SU-DHL-6 (cell line): ENCODE results near the gene CDC20.

Source experiments
- CTCF ChIP-seq: fragments of 200-600 bp; sonication (generic); IDR thresholded peaks from one replicate; pipeline ENCODE4 v1.5.1; 2017; ENCODE audit warnings: antibody characterized with exemption, mild to moderate bottlenecking, low read length, moderate library complexity; ENCODE audit not compliant: insufficient read depth, poor library complexity, severe bottlenecking
- EZH2phosphoT487 ChIP-seq: fragments of 200-600 bp; sonication (generic), shearing (Covaris generic); conservative IDR thresholded peaks from 2 replicates; pipeline ENCODE4 v1.6.1; 2018; ENCODE audit warnings: mild to moderate bottlenecking, antibody characterized with exemption, low read length, moderate library complexity, mixed read lengths

GRCh38 chr1:43402089-43402865 is 43.5 kb downstream of the CDC20 start:
- TF ChIP-seq CTCF (no peak), EZH2phosphoT487 (no peak)
